ENCODE results near the gene ZMIZ1.

- TF ChIP-seq ZNF274 (IDR thresholded peaks at IDR 0.05; ENCODE audit: low read depth, low read length) (no peak), YY1 (IDR thresholded peaks at IDR 0.05; ENCODE audit: insufficient read depth, insufficient read length) (no peak), SUZ12 (IDR thresholded peaks at IDR 0.05; ENCODE audit: extremely low read depth, insufficient read depth, insufficient read length) (no peak)
Observed at GRCh38 chr10:79098061-79098460, 29.3 kb downstream of the ZMIZ1 start.

Measured in NT2/D1 (cell line).